NCI-H345 (cell line): ENCODE results near the gene ZNF689.
"Not testable (repeated sequence)": the region's sequence is repeated elsewhere in the genome, so short reads cannot be mapped to it uniquely, and the experiment has no call there.

Experiments used
- DNase-seq: peaks from one replicate; lab custom pipeline; 2025; lab: John Stamatoyannopoulos, UW

ZNF689 gene

DNA sequence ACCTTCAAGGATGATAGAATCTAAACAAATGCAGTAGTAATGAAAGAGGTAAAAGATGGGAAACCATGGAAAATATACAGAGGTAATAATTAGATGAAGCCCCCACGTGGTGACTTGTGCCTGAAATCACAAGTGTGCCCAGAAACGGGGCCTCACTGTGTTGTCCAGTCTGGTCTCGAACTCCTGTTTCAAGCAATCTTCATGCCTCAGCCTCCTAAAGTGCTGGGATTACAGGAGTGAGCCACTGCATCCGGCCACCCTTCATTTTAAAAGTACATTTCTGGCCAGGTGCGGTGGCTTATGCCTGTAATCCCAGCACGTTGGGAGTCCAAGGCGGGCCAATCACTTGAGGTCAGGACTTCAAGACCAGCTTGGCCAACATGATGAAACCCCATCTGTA, 26.4 kb upstream of the ZNF689 start:
- no peak for DNase-seq

DNA sequence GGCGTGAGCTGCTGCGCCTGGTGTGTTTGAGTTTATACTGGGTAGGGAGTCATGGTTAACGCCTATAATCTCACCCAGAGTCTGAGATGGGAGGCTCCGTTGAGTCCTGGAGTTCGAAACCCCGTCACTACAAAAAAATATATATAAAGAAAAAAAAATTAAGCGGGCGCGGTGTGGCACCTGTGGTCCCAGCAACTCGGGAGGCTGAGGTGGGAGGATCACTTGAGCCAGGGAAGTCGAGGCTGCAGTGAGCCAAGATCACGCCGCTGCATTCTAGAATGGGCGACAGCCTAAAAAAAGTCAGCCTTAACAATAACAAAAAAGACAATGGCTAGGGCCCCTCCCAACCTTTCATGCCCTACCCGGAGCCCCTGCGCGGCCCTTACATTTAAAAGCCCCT, 23.3 kb upstream of the ZNF689 start:
- DNase-seq: no peak

DNA sequence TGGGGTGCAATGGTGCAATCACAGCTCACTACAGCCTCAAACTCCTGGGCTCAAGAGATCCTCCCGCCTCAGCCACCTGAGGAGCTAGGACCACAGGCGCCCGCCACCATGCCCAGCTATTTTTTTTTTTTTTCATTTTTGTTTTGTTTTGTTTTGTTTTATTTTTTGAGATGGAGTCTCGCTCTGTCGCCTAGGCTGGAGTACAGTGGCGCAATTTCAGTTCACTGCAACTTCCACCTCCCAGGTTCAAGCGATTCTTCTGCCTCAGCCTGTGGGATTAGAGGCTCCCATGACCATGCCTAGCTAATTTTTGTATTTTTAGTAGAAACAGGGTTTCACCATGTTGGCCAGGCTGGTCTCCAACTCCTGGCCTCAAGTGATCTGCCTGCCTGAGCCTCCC, 22.3 kb upstream of the ZNF689 start:
- DNase-seq: not testable (repeated sequence)

DNA sequence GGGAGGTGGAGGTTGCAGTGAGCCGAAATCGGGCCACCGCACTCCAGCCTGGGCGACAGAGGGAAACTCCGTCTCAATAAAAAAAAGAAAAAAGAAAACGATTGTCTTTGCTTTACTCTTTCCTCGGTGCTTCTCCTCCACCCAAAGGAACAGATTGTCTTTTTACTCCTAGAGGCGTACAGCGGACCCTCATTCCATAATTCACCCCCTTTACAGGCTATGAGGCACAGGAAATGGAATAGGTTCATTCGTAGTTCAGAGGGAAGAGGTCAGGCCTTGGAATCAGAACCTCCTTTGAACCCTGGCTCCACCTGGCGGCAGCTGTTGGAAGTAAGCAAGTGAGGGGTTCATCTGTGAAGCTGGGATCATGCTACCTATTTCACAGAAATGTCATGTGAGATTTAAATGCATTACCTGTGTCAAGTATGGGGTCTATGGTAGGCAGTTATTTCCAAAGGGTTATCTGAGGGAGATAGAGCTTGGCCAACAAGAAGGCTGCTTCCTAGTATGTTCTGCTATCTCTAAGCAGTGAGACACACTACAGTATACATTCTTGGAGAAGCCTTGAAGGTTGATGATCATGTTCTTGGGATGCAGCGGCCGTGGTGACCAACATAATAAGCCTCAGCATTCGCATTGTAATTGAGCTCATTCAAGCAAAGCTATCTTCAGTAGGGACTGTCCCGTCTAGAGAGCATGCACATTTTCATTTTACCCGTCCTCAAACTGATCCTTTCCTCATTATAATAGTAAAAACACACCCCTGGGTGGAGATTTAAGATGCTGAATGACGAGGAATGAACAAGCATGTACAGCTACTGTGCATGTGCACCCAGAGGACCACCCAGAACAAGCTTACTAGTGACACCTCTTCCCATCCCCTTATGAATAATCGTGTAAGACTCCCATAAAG, 18.7 kb upstream of the ZNF689 start:
- DNase-seq: peak; percentile 91

DNA sequence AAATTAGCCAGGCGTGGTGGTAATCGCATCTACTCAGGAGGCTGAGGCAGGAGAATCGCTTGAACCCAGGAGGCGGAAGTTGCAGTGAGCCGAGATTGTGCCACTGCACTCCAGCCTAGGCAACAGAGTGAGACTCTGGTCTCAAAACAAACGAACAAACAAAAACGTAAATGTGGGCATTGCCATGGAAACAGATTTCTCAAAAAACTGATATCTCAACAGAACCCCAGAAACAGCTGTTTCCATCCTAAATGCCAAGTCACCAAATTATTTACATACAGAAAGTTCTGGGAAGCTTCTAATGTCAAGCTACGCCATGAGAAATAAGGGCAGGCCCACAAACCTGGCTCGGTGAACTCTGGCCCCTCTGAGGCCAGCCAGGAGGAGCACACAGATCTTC, 16.0 kb upstream of the ZNF689 start:
- DNase-seq: no peak

DNA sequence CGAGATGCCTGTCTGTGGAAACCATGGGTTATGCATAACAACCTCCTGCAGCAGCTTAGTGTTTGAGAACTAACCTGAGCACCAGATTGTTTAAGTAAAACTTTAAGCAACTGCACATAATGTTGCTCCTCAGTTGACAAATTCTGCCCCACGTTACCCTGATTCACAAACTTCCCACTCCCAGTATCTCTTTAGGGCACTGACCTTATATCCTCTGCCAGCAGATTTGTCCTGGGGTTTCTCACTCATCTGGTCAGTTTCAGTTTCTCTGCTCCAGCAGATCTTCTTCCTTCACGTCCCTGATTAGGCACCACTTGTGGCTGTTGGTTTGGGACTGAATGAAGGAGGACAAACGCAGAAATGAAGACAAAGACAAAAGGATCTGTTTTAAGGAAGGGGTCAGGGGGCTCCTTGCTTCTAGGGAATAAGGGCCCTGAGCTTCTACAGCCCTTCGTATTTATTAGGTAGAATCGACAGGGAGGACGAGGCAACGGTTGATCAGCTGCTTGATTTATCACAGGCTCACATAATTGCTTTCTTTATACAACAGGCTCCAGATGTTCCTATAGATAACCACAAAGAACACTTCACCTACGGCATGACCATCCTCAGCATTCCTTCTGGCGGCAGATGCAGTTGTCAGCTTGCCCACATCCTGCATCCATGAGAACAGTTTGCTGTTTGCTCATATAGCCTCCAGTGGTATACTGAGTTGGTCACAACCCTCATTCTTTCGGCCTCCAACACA, 13.5 kb upstream of the ZNF689 start:
- DNase-seq: no peak

DNA sequence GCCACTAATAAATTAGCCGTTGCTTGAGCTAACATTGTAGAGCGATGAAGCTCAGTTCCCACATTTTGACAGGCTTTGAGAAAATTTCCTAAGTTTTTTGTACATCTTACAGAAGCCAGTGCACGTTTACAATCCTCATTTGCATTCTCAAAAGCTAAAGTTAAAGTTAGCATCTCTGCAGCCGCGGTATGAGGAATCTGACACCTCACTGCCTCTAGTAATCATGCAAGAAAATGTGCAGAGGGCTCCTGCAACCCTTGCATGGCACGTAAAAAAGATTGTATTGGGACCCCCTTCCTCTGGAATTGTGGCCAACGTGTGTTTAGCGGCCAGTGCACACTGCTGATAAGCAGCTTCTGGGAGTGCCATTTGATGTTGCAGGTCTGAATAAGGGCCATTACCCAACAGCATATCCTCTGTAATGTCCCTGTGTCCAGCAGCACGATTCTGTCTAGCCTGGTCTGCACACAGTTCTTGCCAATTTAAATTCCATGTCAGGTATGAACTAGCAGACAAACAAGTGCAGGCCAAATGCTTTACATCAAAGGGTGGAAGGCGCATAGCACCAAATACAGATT, 12.4 kb upstream of the ZNF689 start:
- DNase-seq: no peak

DNA sequence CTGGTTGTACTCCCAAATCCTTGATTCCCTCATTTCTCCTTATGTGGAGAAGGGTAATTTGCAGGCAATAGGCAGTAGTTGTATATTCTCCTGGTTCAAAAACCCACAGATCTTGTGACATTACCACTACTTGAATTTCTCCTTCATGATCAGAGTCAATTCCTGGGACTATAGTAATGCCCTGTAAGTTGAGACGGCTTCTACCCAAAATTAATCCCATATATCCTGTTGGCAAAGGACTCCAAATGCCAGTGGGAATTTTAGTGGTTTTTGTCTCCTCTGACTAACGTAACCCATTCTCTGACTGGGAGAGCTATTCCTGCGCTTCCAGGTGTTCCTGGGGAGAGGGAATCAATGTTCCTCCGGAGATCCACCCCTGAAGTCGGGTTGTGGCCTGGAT, 11.6 kb upstream of the ZNF689 start:
- DNase-seq: no peak

DNA sequence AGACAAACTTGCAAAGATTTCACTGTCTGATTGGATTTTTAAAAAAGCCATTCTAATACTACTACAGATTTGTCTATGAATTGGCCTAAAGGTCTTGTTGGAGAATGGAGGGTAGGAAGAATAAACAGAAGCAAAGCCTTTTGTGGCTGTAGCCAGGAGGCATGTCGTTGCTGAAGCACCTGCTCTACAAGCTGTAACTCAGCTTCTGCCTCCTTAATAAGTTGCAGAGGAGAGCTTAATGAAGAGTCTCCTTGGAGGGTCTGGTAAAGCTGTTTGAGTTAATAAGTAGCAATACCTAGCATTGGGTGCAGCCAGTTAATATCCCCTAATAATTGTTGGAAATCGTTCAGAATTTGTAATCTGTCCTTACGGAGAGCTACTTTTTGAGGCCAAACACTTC, 10.0 kb upstream of the ZNF689 start:
- DNase-seq: no peak

DNA sequence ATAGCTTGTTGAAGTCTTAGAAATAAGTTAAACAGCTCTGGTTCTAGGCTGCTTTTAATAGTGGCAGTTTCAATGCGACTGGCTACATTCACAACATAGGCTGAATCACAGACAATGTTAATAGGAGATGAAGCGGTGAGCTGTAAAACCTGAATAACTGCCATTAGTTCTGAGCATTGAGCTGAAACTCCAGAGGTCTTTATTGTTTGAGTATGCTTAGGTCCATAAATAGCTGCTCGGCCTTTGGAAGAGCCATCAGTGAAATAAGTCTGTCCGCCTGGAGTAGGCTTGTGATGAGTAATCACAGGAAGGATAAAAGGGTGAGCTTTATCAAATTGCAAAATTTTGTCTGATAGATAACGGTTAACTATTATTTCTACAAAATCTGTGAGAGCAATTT, 9.4 kb upstream of the ZNF689 start:
- no peak for DNase-seq

DNA sequence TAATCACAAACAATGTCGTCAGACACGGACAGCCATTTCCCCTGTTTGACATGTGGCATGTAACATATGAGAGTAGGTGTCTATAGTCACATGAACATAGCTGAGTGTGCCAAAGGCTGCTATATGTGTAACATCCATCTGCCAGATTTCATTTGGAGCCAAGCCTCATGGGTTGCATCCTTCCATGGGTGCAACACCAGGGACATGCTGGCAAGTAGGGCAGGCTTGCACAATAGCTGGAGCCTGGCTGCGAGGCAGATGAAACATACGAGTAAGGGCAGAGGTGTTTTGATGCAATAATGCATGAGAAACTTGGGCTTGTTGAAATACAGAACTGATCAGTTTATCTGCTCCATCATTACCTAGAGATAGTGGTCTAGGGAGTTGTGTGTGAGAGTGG, 9.0 kb upstream of the ZNF689 start:
- no peak for DNase-seq

DNA sequence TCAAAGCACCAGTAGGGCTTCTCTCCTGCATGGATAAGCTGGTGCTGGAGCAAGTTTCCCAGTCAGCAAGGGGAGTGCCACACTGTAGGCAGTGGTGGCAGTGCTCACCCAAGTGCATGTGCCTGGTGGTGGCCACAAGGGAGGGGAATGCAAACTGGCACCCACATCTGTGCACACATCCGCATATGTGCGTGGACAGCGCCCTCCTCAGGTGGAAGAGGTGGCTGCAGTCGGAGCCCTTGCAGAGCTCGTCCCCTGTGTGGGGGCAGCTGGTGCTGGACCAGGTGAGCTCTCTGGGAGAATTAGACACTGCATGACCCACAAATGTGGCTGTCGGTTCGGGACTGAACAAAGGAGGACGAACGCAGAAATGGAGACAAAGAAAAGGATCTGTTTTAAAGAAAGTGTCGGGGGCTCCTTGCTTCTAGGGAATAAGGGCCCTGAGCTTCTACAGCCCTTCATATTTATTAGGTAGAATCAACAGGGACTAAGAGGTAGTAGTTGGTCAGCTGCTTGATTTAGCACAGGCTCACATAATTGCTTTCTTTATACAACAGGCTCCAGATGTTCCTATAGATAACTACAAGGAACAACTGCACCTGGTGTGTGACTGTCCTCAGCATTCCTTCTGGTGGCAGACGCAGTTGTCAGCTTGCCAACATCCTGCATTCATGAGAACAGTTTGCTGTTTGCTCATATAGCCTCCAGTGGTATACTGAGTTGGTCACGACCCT, 5.3 kb upstream of the ZNF689 start:
- DNase-seq: peak; percentile 70

DNA sequence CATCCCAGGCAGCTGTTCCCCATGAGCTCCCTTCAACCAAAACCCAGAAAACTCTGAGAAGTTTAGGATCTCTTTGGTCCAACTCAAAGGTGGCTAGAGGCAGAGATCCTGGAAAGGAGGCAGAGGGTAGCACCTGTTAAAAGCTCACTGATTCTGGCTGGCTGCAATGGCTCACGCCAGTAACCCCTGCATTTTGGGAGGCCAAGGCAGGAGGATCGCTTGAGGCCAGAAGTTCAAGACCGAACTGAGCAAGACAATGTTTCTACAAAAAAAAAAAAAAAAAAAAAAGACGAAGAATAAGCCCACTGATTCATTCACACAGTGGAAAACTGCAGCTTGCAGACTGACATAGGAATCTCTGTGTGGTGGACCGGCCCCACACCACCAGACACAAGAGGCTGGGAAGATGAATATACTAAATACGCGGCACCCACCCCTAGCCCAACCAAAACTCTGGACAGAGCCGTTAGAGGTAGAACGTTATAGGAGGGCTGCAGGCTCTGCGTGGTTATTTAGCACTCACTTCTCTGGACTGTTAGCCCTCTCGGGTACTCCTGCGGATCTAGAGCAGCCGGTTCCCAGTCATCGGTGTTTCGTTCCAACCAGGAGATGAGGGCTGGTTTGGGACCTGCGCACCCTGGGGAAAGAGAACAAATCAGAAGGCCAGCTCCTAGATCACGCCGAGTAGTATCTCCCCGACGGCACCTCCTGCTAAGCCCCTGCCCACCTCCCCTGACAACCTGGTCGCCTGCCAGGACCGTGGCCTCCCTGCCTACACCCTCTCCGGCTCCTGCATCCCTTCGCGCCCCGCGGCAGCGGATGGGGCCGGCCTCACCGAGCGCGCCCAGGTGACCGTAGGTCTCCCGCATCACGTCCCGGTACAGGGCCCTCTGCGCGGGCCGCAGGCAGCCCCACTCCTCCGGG, 925 bp downstream of the ZNF689 start:
- peak; percentile 44 for DNase-seq

DNA sequence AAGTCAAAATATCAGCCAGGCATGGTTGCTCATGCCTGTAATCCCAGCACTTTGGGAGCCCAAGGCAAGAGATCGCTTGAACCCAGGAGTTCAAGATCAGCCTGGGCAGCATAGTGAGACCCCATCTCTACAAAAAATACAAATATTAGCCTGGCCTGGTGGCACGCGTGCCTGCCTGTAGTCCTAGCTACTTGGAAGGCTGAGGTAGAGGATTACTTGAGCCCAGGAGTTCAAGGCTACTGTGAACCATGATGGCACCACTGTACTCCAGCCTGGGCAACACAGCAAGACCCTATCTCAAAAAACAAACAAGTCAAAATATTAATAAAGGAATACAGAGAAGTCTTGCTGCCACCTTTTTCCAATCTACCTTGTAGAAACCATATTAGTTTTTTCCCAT, 4.2 kb downstream of the ZNF689 start:
- DNase-seq: no peak

DNA sequence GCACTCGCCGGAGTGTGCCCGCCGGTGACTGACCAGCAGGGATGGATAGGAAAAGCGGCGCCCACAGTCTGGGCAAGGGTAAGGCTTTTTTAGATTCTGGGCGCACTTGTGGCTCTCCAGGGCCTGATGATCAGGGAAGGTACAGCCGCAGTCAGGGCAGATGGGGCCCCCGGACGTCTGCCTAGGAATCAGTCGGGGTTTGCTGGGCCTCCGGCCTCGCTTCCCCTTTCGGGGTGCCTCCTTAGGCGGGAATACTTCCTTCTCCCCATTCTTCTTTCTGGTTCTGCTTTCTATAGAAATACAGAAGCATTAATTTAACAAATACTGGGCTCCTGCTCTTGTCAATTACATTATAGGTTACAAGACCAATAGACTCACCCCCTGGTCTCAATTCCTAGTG, 5.0 kb downstream of the ZNF689 start:
- DNase-seq: no peak

DNA sequence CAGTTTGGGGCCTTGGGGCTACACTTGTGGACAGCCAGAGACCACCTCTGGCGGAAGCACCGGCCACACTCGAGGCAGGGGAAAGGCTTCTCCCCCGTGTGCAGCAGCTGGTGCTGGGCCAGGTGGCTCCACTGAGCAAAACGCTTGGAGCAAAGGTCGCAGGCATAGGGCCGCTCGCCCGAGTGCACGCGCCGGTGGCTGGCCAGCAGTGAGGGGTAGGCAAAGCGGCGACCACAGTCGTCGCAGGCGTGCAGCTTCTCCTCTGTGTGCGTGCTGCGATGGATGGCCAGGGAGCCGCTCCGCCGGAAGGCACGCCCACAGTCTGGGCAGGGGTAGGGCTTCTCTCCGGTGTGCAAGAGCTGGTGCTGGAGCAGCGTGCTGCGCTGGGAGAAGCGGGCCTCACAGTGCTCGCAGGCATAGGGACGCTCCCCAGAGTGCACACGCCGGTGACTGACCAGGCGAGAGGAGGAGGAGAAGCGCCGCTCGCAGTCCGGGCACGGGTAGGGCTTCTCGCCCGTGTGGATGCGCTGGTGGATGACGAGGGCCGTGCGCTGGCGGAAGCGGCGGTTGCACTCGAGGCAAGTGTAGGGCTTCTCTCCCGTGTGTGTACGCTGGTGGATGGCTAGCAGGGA, 5.8 kb downstream of the ZNF689 start:
- no peak for DNase-seq

DNA sequence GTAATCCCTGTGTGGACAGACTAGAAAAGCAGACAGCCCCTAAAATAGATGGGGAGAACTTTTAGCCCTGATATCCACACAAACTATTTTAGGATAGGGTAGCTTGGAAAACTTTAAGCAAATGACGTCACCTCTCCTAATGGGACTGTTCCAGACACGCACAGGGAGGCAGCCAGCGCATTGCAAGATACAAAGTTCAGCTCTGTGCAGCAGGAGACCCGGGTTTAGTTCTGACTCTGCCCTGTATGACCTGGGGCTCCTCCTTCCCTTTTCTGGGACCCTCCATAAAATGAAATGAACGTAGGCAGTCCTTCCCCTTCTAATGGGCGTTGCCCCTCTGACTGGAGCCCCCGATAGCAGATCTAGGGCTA, 6.3 kb downstream of the ZNF689 start:
- no peak for DNase-seq

DNA sequence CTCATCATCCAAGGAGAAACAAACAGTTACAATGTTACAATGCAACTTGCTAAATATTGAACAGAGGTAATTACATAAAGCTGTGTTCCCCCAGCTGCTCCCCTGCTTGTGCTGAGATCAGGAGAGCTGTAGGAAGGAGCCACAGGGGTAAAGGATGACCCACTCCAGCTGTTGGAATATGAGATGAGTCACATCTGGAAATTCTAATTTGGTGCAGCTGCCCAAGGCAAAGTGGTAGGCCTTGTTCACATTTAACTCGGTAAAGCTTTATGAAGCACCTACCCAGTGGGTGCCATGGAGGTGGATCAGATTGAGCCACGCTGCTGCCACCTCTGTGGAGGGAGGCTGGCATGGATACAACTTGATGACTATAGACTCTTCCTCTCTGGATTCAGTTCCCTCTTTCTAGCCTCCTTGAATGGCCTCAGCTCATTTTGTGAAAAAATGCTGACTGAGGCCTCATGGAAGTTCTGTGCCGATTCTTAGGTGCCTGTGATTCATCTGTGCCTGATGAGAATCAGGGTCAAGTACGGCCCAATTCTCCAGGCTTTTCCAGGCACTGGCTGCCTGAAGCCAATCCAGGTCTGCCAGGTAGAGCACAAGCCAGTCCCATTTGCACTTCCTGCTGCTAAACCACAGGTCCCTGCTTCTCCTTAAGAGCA, 7.4 kb downstream of the ZNF689 start:
- DNase-seq: no peak

DNA sequence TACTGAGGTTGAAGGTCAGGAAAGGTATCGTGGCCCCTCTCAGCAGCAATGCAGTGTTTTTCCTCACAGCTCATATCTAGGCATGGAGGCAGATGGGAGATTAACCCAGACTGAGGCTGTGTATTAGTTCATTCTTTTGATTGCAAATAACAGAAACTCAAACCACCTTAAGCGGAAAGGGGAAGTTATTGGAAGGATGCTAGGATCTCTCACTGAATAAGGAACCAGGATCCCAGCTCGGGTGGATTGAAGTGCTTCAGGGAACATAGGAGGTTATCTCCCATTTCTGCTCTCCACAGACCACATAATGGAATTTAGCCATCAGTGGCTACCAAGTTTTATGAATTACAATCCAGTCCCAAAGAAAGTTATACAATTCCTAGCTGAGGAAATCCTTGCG, 8.2 kb downstream of the ZNF689 start:
- DNase-seq: no peak

DNA sequence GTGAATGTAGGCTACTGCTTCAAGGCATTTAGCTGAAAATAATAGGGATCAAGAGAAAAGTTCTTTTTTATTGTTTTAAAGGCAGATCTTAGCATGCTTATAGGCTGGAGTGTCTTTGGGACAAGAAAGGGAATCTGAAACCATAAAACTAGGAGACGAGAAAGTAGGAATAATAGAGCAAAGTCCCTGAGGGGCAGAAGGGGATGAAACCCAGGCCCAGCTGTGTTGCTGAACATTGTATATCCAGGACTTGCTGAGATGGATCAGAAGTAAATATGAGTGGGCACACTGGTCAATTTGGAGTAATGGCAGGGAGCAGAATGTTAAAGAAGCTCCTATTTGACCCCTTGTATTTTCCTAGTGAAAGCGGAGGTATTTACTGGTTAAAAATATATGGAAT, 9.3 kb downstream of the ZNF689 start:
- DNase-seq: no peak
